HEK293T (cell line): ENCODE measurements around the gene USP9X.

Experiments used
- BHLHE40 ChIP-seq: fragments of 450-650 bp; IDR thresholded peaks from 2 replicates; pipeline ENCODE4 v1.6.1; 2016; ENCODE audit warnings: mild to moderate bottlenecking, moderate library complexity, borderline replicate concordance
- FOXA1 ChIP-seq: fragments of 450-650 bp; IDR thresholded peaks from 2 replicates; pipeline ENCODE4 v1.6.1; 2016; ENCODE audit warnings: mild to moderate bottlenecking
- FOXM1 ChIP-seq: fragments of 450-650 bp; IDR thresholded peaks from 2 replicates; pipeline ENCODE4 v1.6.1; 2017; ENCODE audit warnings: mild to moderate bottlenecking, borderline replicate concordance
- HDGF ChIP-seq: fragments of 450-650 bp; IDR thresholded peaks from 2 replicates; pipeline ENCODE4 v1.6.1; 2017; ENCODE audit warnings: antibody characterized with exemption, borderline replicate concordance
- NFRKB ChIP-seq: fragments of 450-650 bp; IDR thresholded peaks from 2 replicates; pipeline ENCODE4 v1.6.1; 2016; ENCODE audit warnings: mild to moderate bottlenecking, moderate library complexity
- PKNOX1 ChIP-seq: fragments of 450-650 bp; IDR thresholded peaks from 2 replicates; pipeline ENCODE4 v1.6.1; 2016
- SP1 ChIP-seq: fragments of 450-650 bp; IDR thresholded peaks from 2 replicates; pipeline ENCODE4 v1.6.1; 2017

- TF ChIP-seq BHLHE40 (no peak), HDGF (no peak), FOXM1 (no peak), NFRKB (no peak), FOXA1 (no peak), PKNOX1 (no peak), SP1 (no peak)
Observed at GRCh38 chrX:41036668-41037326, 48.4 kb upstream of the USP9X start.
